ENCODE data around the gene SOWAHC.

GRCh38 chr2:109614715-109615636, 812 bp downstream of the SOWAHC start:
- TF ChIP-seq POLR2A (IDR thresholded peaks at IDR 0.05) = no peak
- no peak for TF ChIP-seq CTCF (IDR thresholded peaks at IDR 0.05)

Measured in body of pancreas (tissue), 4 donors.